ENCODE results near the gene ORM2. TPM values are rescaled to one million over a fixed set of nuclear protein-coding genes. Genes with fewer than 3 reads are reported as not detected.

The ORM2 gene
- total and polyA plus RNA-seq, 9 donors = 0.52 to 2.6 (median 0.82) TPM; not detected in 6

DNA sequence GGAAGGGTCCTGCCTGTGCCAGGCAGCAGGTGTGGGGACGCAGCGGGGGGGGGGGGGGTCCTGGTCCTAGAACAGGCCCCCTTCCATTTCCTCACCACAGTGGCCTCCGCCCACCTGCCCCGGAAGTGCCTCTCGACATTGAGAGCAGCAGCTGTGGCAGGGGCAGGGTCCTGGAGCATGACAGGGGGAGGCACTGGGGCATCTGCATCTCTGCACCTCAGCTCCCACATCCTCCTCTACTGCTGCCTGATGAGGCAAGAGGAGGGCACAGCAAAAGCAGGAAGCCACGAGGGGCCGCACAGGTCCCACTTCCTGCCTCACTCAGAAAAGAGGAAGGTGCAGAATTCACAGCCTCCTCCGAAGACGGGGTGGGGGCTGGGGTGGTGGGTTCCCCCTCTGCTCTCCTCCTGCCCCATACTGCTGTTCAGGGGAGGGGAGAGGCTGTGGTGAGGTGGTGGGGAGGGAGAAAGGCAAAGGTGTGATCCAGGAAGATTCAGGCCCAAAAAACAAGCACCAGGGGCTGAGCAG, 43.3 kb downstream of the ORM2 start:
- TF ChIP-seq, protein P1, sequence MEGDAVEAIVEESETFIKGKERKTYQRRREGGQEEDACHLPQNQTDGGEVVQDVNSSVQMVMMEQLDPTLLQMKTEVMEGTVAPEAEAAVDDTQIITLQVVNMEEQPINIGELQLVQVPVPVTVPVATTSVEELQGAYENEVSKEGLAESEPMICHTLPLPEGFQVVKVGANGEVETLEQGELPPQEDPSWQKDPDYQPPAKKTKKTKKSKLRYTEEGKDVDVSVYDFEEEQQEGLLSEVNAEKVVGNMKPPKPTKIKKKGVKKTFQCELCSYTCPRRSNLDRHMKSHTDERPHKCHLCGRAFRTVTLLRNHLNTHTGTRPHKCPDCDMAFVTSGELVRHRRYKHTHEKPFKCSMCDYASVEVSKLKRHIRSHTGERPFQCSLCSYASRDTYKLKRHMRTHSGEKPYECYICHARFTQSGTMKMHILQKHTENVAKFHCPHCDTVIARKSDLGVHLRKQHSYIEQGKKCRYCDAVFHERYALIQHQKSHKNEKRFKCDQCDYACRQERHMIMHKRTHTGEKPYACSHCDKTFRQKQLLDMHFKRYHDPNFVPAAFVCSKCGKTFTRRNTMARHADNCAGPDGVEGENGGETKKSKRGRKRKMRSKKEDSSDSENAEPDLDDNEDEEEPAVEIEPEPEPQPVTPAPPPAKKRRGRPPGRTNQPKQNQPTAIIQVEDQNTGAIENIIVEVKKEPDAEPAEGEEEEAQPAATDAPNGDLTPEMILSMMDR (IDR thresholded peaks at IDR 0.05) = no peak
- no peak for TF ChIP-seq POLR2A (IDR thresholded peaks at IDR 0.05)
- no peak for TF ChIP-seq EP300 (IDR thresholded peaks at IDR 0.05)
- intact Hi-C loops (cut with DNase I) = no loop called here
- WGBS, 3 donors = 39 to 50% (median 40%) methylated on average over 8 to 9 of the region's 9 CpGs
- H3K4me3 ChIP-seq = no peak overlapping the region
- no peaks in the 10 kb centered on the region for H3K27me3 ChIP-seq
- no peaks in the 10 kb centered on the region for H3K9me3 ChIP-seq
- H3K4me1 ChIP-seq (ENCODE audit: insufficient read depth) = peaks cover 4% of the 10 kb centered on the region
- peak in 2 of 5 donors; percentile 29 to 44 for DNase-seq
- no peaks in the 10 kb centered on the region for H3K36me3 ChIP-seq
- H3K27ac ChIP-seq = peak overlapping the region; percentile 32 to 51

DNA sequence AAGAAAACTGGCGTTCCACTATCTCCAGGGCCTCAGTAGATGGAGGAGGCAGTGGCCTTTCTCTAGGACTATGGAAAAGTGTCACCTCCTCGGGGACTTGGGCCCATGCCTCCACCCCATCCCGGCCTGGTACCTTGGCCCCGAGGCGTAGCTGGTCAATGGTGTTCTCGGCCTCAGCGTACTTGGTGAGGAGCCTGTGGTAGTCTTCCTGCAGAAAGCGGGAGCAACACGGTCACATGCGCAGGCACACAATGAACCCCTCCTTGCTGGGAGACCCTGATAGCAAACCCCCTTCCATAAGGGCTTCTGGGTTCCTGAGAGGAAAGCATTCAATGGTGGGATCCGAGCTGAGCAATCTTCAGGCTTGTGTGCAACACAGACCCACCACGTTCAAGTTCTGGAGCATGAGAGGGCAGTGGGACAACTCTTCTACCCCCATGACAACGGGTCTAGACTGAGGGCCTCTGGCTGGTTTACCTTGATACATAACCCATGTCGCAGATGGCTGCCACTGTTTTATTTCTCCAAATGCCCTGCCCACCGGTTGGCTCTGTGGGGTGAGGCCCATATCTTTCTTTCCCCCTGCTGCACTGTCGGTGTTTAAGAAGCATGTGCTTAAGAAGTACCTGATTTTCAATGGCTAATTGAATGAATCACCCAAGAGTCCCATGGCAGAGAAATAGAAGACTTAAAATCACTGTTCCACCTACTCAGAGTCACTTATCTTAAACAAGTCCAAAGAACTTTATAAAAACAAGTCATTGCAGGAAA, 44.5 kb downstream of the ORM2 start:
- 86 to 88% (median 88%) methylated on average over 16 of the region's 16 CpGs for WGBS, 3 donors
- Histone ChIP-seq H3K36me3 (no peaks in the 10 kb centered on the region), H3K27me3 (no peaks in the 10 kb centered on the region), H3K4me3 (no peak overlapping the region), H3K9me3 (no peaks in the 10 kb centered on the region), H3K27ac (no peak overlapping the region), H3K4me1 (ENCODE audit: insufficient read depth) (peaks cover 4% of the 10 kb centered on the region)
- TF ChIP-seq POLR2A (IDR thresholded peaks at IDR 0.05) (no peak), EP300 (IDR thresholded peaks at IDR 0.05) (no peak)
- TF ChIP-seq, protein P1 (IDR thresholded peaks at IDR 0.05) = no peak
- intact Hi-C loops (cut with DNase I) = no loop called here
- peak in 1 of 5 donors; percentile 33 for DNase-seq

GRCh38 chr9:114374936-114375335, 45.3 kb downstream of the ORM2 start:
- no peak overlapping the region for H3K4me3 ChIP-seq
- no peak for TF ChIP-seq POLR2A (IDR thresholded peaks at IDR 0.05)
- H3K9me3 ChIP-seq = no peaks in the 10 kb centered on the region
- no peaks in the 10 kb centered on the region for H3K27me3 ChIP-seq
- peaks cover 4% of the 10 kb centered on the region for H3K4me1 ChIP-seq (ENCODE audit: insufficient read depth)
- DNase-seq = peak in 1 of 5 donors; percentile 4
- 84 to 85% (median 85%) methylated on average over 9 of the region's 9 CpGs for WGBS, 3 donors
- no peak overlapping the region for H3K27ac ChIP-seq
- H3K36me3 ChIP-seq = no peaks in the 10 kb centered on the region
- intact Hi-C loops (cut with DNase I) = no loop called here

DNA sequence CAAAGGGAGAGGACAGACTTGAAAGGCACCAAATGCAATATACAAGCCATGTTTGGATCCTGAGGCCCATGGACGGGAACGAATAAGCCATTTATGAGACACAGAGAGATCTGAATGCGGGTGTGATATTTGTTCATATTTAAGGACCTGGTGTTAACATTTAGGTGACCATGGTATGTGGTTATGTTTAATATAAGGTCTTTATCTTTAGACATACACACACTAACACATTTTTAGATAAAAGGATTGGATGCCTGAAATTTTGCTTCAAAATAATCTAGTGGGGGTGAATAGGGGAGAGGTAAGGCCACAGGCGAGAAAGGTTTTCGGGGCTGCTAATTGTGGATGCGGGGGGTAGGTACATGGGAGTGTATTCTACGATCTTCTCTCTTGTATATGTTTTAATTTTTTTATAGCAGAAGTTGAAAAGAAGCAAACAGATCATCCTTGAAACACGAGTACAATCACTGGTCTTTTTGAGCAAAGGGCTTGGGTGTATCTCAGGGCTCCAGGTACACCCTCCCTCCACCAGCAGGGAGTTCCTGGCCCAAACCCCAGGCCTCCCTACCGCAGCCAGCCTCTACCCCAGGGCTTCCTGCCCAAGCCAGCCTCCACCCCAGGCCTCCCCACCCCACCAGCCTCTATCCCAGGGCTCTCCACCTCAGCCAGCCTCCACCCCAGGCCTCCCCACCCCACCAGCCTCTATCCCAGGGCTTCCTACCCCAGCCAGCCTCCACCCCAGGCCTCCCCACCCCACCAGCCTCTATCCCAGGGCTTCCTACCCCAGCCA, 45.9 kb downstream of the ORM2 start:
- Histone ChIP-seq H3K27me3 (no peaks in the 10 kb centered on the region), H3K27ac (no peak overlapping the region), H3K9me3 (no peaks in the 10 kb centered on the region), H3K4me3 (no peak overlapping the region), H3K36me3 (no peaks in the 10 kb centered on the region), H3K4me1 (ENCODE audit: insufficient read depth) (peaks cover 4% of the 10 kb centered on the region)
- WGBS, 3 donors = 80 to 84% (median 82%) methylated on average over 9 of the region's 9 CpGs
- intact Hi-C loops (cut with DNase I) = no loop called here
- DNase-seq = peak in 1 of 5 donors; percentile 23
- TF ChIP-seq, protein P1 (IDR thresholded peaks at IDR 0.05) = no peak
- TF ChIP-seq EP300 (IDR thresholded peaks at IDR 0.05) = no peak
- TF ChIP-seq POLR2A (IDR thresholded peaks at IDR 0.05) = no peak
